OCI-LY3 (cell line): ENCODE results near the gene THOC5.

Experiments
- CTCF ChIP-seq: fragments of 200-600, 300-600 bp; sonication (generic); IDR thresholded peaks from 2 replicates; pipeline ENCODE4 v1.5.1; 2014; ENCODE audit warnings: antibody characterized with exemption, low read length, low read depth
- EZH2phosphoT487 ChIP-seq: fragments of 200-600 bp; shearing (Covaris generic); IDR thresholded peaks from 2 replicates; pipeline ENCODE4 v1.6.1; 2018; ENCODE audit warnings: antibody characterized with exemption, mixed run types, low read depth

GRCh38 chr22:29531419-29531818, 22.1 kb downstream of the THOC5 start:
- TF ChIP-seq CTCF (no peak), EZH2phosphoT487 (no peak)
